SK-N-SH treated with all-trans-retinoic acid at 6 μM for 48 hours (cell line): ENCODE measurements around the gene KNCN.

Source experiments
- ATAC-seq: fragments of 200-7000 bp; cut with Tn5 transposase; 3 replicates; pipeline ENCODE4 v1.9.1; 2020; ENCODE audit warnings: mild to moderate bottlenecking, moderate library complexity
- ARNTL ChIP-seq: fragments of 450-650 bp; formaldehyde crosslinking; IDR thresholded peaks from 2 replicates; pipeline ENCODE4 v1.5.0; 2020; ENCODE audit warnings: low read depth, mild to moderate bottlenecking, moderate library complexity, borderline replicate concordance
- BACH2 ChIP-seq: fragments of 250-450 bp; sonication (Bioruptor Pico); IDR thresholded peaks from 2 replicates; pipeline ENCODE4 v1.9.0; 2021; ENCODE audit warnings: mild to moderate bottlenecking, borderline replicate concordance
- CREB5 ChIP-seq: fragments of 250-450 bp; sonication (Bioruptor Pico); IDR thresholded peaks from 2 replicates; pipeline ENCODE4 v1.5.1; 2020; ENCODE audit warnings: low read depth, mild to moderate bottlenecking, moderate library complexity
- CSDC2 ChIP-seq: fragments of 250-450 bp; sonication (Bioruptor Pico); IDR thresholded peaks from 2 replicates; pipeline ENCODE4 v1.5.0; 2020; ENCODE audit warnings: mild to moderate bottlenecking, moderate library complexity
- CSRNP3 ChIP-seq: fragments of 250-450 bp; sonication (Bioruptor Pico); IDR thresholded peaks from 2 replicates; pipeline ENCODE4 v1.5.1; 2021; ENCODE audit warnings: mild to moderate bottlenecking, moderate library complexity
- ESRRG ChIP-seq: fragments of 250-450 bp; sonication (Bioruptor Pico); IDR thresholded peaks from 2 replicates; pipeline ENCODE4 v1.6.1; 2021; ENCODE audit warnings: mild to moderate bottlenecking
- GLIS3 ChIP-seq: fragments of 250-450 bp; sonication (Bioruptor Pico); IDR thresholded peaks from 2 replicates; pipeline ENCODE4 v1.5.0; 2020; ENCODE audit warnings: mild to moderate bottlenecking, moderate library complexity
- ISL1 ChIP-seq: fragments of 250-450 bp; sonication (Bioruptor Pico); IDR thresholded peaks from 2 replicates; pipeline ENCODE4 v2.1.2; 2022; ENCODE audit warnings: mild to moderate bottlenecking, moderate library complexity
- POU6F1 ChIP-seq: fragments of 250-450 bp; sonication (Bioruptor Pico); IDR thresholded peaks from 2 replicates; pipeline ENCODE4 v1.8.0; 2021; ENCODE audit warnings: low read depth, mild to moderate bottlenecking, moderate library complexity, borderline replicate concordance
- PPARA ChIP-seq: fragments of 250-450 bp; sonication (Bioruptor Pico); IDR thresholded peaks from 2 replicates; pipeline ENCODE4 v1.5.0; 2020; ENCODE audit warnings: mild to moderate bottlenecking, borderline replicate concordance
- RARB ChIP-seq: fragments of 250-450 bp; sonication (Bioruptor Pico); IDR thresholded peaks from 2 replicates; pipeline ENCODE4 v1.8.0; 2021; ENCODE audit warnings: mild to moderate bottlenecking, moderate library complexity
- SNAI2 ChIP-seq: fragments of 250-450 bp; sonication (Bioruptor Pico); IDR thresholded peaks from 2 replicates; pipeline ENCODE4 v1.5.0; 2020; ENCODE audit warnings: mild to moderate bottlenecking, moderate library complexity
- TCF4 ChIP-seq: fragments of 250-450 bp; sonication (Bioruptor Pico); IDR thresholded peaks from 2 replicates; pipeline ENCODE4 v1.8.0; 2021; ENCODE audit warnings: mild to moderate bottlenecking, moderate library complexity, borderline replicate concordance
- TSHZ2 ChIP-seq: fragments of 250-450 bp; sonication (Bioruptor Pico); IDR thresholded peaks from 2 replicates; pipeline ENCODE4 v1.5.0; 2020; ENCODE audit warnings: mild to moderate bottlenecking, moderate library complexity
- ZC3H10 ChIP-seq: fragments of 250-450 bp; sonication (Bioruptor Pico); IDR thresholded peaks from 2 replicates; pipeline ENCODE4 v1.5.1; 2021; ENCODE audit warnings: mild to moderate bottlenecking, moderate library complexity
- ZFP3 ChIP-seq: fragments of 250-450 bp; sonication (Bioruptor Pico); IDR thresholded peaks from 2 replicates; pipeline ENCODE4 v1.5.0; 2020; ENCODE audit warnings: mild to moderate bottlenecking, moderate library complexity
- ZFP30 ChIP-seq: fragments of 450-650 bp; formaldehyde crosslinking; IDR thresholded peaks from 2 replicates; pipeline ENCODE4 v1.5.0; 2022; ENCODE audit warnings: mild to moderate bottlenecking, moderate library complexity
- ZNF565 ChIP-seq: fragments of 450-650 bp; formaldehyde crosslinking; conservative IDR thresholded peaks from 2 replicates; pipeline ENCODE4 v1.5.0; 2020; ENCODE audit warnings: low read depth, mild to moderate bottlenecking, moderate library complexity
- ZNF70 ChIP-seq: fragments of 450-650 bp; formaldehyde crosslinking; IDR thresholded peaks from 2 replicates; pipeline ENCODE4 v1.5.0; 2020; ENCODE audit warnings: mild to moderate bottlenecking, moderate library complexity

The KNCN gene

GRCh38 chr1:46551597-46552095 lies at the start of gene KNCN:
Gene KNCN, minus strand, starts transcription at chr1:46551647. Its CDS starts 432 bp downstream, at chr1:46551215.
- no peak for ATAC-seq
- TF ChIP-seq ESRRG: no peak
- no peak for TF ChIP-seq PPARA (CRISPR knock-in tag)
- TF ChIP-seq ZFP3 (CRISPR knock-in tag): no peak
- no peak for TF ChIP-seq ARNTL (CRISPR knock-in tag)
- no peak for TF ChIP-seq POU6F1 (CRISPR knock-in tag)
- no peak for TF ChIP-seq CREB5 (CRISPR knock-in tag)

GRCh38 chr1:46599059-46599970 lies 47.9 kb upstream of the KNCN start:
- no peak for TF ChIP-seq BACH2 (CRISPR knock-in tag)
- no peak for TF ChIP-seq SNAI2 (CRISPR knock-in tag)
- TF ChIP-seq ISL1 (CRISPR knock-in tag): no peak
- TF ChIP-seq GLIS3: no peak
- no peak for TF ChIP-seq RARB (CRISPR knock-in tag)
- no peak for ATAC-seq

- no peak for TF ChIP-seq POU6F1 (CRISPR knock-in tag)
- no peak for TF ChIP-seq PPARA (CRISPR knock-in tag)
- TF ChIP-seq ZC3H10 (CRISPR knock-in tag): no peak
- TF ChIP-seq CSDC2: no peak
- no peak for TF ChIP-seq CSRNP3 (CRISPR knock-in tag)
- no peak for TF ChIP-seq ZFP3 (CRISPR knock-in tag)
- TF ChIP-seq TCF4: no peak
- TF ChIP-seq ESRRG: no peak
- TF ChIP-seq RARB (CRISPR knock-in tag): no peak
- TF ChIP-seq SNAI2 (CRISPR knock-in tag): no peak
- TF ChIP-seq ZFP30: no peak
- no peak for TF ChIP-seq GLIS3
- TF ChIP-seq ARNTL (CRISPR knock-in tag): no peak
- TF ChIP-seq CREB5 (CRISPR knock-in tag): no peak
- TF ChIP-seq ZNF565 (CRISPR knock-in tag): no peak
- no peak for ATAC-seq
Observed at GRCh38 chr1:46596846-46597245, 45.4 kb upstream of the KNCN start.

- no peak for ATAC-seq
Observed at GRCh38 chr1:46596036-46596435, 44.6 kb upstream of the KNCN start.

More at GRCh38 chr1:46596036-46596435, 44.6 kb upstream of the KNCN start:
- TF ChIP-seq TSHZ2 (CRISPR knock-in tag) (no peak), ZFP3 (CRISPR knock-in tag) (no peak), BACH2 (CRISPR knock-in tag) (no peak), ZNF70 (CRISPR knock-in tag) (no peak), ZFP30 (no peak)
